Amniotic stem cell (primary cell): Measurements from ENCODE around the gene KRTAP5-2.

ENCODE experiments used
- DNase-seq: peaks from one replicate; lab custom pipeline; 2025; lab: John Stamatoyannopoulos, UW

The KRTAP5-2 gene

DNA sequence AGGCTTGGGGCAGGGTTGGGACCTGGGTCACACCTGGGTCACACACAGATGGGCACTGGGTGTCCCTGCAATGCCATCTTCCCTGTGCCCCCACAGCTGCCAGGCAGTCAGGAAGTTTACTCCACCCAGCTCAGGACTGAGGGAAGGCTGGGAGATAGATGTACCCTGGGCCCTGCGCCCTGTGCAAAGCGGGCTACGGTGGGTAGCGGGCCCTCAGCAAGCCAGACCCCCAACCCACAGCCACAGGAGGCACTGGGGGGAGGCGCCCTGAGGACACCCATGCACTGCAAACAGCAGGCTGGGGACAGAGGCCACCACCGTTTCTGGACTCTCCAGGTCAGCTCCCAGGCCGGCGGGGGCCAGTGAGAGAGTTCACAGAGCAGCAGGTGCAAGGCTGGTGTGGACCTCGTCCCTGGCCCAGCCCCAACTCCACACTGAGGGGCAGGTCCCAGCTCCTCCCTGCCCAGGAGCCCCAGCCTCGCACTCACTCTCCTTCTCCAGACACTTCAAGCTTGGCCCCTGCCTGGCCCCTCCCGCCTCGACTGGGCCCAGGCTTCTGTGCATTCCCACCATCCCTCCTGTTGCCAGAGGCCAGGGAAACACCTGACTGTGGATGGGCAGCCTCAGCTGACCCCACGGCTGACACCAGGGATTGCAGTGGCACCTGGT lies 30.9 kb downstream of the KRTAP5-2 start:
- no peak for DNase-seq

DNA sequence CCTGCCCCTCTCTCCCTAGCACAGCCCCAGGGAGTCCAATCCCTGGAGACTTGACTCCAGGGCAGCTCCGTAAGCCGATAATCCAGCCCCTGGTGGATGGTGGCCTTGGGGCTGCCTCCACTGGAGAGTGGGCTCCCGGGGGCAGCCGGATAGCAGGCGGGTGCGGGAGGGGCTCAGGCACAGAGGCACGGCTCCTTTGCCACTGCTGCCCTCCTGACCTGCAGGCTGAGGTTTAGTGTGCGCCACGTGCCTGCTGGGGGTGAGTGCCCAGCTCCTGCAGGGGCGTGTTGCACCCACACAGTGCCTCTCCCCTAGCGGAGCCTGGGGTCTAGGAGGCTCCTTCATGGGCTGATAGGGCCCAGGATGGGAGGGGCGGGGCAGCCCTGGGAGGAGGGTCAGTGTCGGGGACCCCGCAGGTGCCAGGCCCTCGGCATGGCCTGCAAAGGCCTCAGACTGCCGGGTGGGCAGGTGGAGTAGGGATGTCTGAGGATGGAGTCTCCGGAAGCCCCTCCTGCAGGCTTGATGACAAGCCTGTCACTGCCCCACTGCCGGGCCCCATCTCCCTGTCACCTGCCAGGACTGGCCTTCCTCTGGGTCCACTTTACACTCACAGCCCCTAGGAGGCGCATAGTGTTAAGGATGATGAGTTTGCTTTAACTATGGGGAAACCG lies 31.6 kb downstream of the KRTAP5-2 start:
- no peak for DNase-seq

DNA sequence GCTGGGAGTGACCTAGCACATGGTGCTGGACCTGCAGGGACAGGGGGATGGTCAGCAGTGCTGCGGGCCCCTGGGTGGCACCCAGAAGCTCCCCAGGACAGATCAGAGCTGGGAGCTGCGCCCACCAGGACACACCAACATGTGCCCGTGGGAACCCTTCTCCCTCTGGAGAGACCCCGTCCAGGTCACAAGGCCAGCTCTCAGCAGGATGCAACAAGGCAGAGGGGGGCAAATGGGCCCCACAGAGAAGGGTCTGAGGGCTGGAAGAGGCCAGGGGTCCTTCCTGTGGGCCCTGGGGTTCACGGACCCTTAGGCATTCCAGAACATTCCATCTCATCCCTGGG lies 32.2 kb downstream of the KRTAP5-2 start:
- no peak for DNase-seq

DNA sequence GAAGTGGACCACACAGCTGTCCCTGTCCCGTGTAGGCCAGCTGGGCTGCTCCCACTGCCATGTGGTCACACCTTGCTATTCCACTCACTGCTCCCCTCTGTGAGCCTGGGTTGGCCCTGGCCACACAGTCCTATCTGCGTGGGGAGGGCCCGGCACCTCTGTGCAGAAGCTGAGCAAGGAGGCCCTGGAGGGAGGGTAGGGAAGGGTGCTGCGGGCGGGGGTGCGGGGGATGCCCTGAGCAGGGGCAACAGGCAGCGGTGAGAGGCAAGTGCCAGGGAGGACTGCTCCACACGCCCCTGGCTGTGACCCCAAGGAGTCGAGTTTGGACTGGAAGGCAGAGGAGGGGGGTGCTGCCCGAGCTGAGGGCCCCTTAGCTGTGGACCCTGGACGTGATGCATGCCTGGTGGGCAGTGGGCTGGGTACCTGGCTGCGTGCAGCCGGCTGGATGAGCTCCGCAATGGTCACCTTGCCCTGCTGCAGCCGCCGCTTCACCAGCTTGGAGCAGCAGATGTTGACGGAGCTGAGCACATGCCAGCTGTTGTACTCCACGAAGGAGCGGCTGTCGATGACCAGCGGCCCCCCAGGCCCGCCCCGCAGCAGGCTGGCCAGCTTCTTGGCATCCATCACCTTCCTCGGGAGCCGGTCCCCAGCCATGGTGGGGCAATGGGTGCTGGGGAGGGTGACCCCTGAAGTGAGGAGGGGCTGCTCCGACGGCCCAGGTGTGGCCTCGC lies 32.8 kb downstream of the KRTAP5-2 start:
- no peak for DNase-seq

DNA sequence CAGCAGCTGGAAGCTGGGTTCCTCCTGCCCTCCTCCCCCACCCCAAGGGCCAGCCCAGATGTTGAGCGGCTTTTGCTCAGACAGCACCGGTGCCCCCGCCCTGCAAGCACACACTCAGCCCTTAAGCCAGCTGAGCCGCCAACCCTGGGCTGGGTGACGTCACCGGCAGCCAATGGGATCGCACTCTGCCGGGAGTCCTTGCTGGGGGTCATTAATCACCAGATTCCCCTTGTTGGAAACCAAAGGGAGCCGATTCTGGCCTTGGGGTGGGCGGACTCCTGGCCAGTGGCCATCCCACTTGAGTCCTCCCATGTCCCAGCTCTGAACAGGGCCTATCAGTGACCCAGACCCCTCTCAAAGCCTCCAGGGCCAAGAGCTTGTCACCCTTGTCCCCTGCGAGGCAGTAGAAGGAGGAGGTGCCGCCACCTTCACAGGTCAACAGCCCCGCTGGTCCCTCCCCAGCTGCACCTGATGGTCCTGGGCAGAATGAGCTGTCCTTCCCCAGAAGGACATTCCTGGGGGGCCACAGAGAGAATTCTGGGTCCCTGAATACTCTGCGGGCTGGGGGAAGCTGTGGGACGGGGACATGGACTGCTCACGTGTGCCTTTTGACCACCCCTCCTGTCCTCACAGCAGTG lies 33.4 kb downstream of the KRTAP5-2 start:
- no peak for DNase-seq

DNA sequence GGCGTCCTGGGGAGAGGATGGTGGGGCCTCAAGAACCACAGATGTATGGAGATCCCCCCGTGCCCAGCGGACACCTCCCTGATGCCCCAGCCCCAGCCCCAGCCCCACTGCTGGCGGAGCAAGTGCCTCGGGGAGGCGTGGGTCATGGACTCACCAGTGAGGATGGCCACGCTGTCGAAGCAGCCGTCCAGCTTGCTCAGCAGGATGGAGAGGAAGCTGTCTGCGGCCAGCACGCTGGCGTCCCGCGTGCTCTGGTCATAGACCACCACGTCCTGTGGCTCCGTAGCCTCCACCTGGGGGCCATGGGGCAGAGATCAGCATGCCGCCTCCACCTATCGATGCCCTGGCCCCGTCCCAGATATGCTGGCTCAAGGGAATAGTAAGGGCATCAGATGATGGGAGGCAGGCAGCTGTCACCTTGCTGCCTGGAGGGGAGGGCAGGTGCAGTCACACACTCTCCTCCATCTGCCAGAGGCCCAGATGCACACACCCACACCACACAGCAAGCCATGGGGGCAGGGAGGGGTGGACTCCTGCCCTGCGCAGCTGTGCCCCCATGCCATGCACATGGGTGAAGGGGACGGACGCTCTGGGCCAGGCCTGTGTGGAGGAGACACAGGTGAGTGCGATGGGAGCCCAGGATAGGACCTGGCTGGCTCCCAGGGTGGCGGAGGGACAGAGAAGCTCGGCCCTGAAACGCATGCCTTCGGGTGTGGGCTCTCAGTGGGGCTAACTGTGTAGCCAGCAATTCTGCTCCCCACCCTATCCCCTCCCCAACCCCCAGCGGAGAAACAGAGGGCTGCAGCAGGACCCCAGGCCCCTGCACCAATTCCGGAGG lies 34.2 kb downstream of the KRTAP5-2 start:
- no peak for DNase-seq

DNA sequence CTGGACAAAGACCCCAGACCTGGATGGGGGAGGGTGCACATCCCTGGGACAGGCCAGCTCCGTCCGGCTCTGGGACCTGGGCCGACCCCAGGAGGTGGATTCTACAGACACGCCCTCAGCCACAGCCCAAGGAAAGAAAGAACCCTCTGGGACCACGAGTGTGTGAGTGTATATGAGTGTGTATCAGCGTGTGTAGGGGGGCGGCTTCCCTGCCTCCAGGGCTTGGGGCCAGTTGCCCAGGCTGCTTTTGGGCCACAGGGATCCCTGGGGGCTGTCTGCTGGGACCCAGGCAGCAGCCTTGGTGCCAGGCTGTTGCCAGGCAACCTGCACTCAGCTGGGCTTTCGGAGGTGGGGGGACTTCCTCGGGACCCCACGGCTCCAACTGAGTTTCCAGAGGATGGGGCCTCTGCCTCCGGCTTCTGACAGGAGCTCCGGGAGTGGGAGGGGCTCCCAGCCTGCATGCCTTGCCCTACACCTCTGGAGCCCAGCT lies 34.9 kb downstream of the KRTAP5-2 start:
- DNase-seq = no peak

DNA sequence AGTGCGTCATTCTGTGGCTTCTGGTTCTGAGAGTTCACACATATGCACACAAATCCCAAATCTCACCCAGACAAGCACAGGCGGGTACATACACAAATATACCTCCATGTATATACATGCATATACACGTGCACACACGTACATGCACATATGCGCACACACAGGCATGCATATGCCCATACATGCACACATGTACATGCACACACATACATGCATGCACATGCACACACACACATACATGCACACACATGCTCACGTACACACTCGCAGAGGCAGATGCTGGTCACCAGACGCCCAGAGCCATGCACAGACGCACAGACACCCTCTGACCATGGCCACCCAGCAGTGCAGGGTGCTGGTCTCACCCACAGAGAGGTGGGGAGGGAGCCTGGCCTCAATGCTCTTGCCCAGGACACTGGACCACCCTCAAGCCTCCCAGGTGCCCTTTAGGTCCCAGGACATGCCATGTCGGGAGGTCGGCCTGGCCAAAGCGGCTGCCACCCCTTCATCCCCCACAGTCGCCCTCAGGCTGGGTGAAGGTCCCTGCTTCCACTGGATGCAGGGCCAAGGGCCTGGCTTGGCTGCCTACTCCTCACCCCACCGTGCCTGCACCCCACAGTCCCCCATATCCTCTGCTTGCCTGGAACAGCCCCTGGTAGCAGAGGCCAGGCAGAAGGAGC lies 35.5 kb downstream of the KRTAP5-2 start:
- no peak for DNase-seq

DNA sequence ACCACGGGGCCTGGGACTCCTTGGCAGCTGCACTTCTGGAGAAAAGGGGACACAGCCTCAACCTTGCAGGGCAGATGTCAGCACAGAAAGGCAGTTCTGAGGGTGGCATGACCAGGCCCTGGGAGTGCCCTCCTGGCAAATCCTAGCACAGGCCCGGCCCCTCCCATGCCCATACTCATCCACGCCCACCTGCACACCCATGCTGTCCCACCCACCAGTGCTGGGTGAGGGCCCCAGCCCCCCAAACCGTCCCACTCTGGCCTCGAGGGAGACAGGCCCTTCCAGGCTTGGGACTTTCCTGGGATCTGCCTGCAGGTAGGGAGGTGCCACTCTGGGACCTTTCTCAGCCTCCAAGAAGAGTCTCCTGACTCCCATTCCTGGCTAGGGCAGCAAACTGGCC lies 36.1 kb downstream of the KRTAP5-2 start:
- no peak for DNase-seq

DNA sequence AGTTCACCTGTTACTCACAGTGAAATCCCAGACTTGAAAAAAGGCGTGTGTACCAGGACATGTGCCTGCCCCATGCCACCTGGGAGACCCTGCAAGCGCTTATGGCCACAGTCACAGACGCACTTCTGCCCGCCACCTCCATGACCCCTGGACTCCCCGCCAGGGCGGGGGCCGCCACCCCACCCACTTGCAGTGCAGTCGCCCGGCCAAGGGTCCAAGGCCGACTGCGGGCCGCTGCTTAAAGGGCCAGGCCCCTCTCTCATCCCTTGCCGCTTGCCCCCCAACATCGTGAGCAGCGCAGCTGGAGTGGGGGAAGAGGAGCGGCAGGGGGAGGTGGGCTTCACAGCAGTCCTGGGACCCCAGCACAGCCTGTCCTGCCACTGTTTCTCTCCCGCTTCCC lies 36.8 kb downstream of the KRTAP5-2 start:
- no peak for DNase-seq

DNA sequence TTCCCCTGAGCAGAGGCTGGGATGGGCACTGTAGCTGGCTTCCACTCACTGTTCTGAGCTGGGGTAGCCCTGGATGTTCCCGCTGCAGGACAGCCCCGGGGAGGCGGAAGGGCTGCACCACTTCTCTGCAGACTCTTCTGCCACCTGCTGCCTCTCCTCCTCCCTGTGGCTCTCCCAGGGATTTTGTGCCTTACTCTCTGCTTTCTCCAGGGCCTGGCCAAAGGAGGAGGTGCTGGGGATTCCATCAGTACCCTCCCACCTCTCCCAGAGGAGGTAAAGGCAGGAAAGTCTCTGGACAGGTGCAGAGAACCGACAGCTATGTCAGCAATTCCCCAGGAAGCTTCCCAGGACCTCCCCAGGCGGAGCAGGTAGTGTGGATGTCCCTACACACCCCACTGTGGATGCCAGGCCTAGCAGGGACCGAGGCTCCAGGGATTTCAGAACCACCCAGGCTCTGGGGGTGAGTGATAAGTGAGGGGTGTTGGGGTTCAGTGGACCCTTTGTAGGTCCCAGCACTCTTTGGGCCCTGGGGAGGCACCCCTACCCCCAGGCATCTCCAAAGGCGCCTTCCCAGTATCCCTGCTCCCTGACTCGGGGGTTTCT lies 37.3 kb downstream of the KRTAP5-2 start:
- no peak for DNase-seq

DNA sequence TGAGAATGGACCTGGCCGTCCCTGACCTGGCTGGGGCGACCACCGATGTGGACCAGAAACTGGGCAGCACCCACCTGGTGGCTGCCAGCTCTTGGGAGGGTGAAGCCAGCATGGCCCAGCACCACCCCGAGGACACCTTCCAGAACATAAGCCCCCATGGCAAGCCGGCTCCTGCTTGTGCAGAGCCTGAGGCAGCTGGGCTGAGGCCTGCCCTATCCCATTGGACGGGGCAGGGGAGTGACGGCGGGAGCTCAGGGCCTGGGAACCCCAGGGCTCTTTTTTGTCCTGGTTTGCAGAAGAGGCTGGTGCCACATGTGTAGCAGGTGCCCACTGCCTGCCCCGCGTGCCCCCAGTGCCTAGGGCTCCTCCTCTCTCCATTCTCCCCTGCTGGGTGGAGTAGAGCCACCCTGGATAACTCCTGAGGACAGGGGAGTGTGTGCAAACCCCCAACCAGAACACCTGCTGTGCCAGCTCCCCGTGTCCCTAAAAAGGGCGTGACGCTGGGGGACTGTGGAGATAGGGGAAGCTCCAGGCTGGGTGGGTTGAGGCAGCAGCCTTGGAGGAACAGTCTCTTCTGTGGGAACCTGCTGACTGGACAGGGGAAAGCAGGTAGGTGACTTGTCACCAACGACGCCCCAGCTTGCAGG lies 38.0 kb downstream of the KRTAP5-2 start:
- DNase-seq = no peak

DNA sequence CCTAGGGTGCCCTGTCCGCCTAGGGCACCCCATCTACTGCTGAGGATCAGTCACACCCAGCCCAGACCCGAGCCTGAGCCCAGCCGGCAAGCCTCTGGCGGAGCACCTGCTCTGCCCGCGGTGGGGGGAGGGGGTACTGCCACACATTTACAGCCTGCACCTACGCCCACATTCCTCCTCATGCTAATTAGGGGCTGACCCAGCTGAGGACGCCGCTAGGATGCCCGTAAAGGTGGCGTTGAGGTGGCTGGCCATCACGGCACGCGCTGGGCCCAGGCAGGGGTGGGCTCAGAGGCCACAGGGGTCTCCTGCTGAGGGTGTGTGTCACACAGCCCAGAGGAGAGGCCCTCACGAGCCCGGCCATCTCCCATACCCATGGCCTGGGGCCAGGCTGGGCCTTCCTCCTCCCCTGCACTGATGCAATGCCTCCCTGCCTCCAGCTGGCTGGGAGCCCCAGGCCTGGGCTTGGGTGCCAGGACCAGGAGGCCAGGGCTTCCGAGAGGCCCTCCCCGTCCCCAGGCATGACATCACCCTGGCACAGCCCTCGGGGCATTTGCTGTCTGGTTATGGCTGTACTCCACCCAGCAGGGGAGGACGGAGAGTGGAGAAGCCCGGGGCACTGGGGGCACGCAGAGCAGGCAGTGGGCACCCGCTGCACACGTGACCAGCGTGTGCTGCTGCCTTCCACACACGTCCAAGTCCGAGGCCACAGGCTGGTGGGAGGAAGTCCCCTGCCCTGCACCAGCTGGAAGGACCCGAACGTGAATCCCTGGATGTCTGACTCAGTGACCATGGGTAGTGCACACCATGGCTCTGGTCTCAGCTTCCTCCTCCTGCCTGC lies 38.8 kb downstream of the KRTAP5-2 start:
- no peak for DNase-seq

DNA sequence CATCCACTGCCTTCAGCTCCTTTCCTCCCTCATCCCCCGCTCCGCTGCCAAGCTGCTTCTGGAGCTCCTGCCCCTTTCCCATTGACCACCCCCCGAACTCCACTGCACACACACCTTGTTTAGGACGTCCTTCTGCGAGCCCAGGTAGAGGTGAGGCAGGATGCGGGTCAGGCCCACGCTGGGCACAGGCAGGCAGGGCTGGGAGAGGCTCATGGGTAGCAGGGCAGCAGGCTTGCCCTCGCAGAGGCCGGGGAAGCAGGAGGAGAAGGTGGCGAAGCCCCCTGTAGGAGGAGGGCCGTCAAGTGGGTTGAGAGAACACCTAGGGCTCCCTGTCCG lies 39.4 kb downstream of the KRTAP5-2 start:
- no peak for DNase-seq

DNA sequence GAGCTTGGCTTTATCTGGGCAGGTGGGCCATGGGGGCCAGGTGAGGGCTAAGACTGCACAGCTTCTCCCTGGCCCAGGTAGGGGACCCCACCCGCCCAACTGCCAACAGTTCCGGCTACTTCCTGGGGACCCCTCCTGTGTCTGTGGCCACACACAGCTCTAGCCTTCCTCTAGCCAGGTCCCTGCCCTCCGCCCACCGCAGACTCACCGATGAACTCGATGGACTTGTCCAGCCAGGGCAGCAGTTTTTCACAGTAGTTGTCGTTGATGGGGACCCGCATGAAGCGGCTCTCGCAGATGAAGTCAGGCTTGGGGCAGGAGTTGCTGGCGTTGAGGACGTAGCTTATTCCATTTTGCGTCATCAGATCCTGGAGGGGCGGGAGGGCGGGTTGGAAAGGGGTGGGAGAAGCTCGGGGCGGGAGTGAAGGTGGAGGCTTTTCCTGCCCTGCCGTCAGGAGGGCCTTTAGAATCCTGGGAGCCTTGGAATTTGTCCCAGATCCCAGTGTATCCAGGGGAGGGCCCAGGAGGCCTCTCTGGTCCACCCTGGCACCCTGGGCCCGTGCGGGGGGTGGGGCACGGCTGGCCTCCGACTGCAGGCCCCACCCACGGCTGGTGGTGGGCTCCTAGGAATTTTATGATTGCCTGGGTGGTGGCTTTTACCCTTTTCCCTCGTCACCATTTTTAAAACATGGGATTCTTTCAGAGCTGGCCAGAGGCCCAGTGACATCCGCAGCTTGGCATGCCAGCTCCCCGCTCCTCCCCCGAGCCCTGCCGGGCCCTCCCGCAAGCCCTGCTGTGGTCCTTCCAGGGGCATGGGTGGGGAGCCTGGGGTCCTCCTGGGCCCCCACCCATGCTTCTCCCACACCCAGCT lies 40.0 kb downstream of the KRTAP5-2 start:
- DNase-seq = peak; percentile 37

DNA sequence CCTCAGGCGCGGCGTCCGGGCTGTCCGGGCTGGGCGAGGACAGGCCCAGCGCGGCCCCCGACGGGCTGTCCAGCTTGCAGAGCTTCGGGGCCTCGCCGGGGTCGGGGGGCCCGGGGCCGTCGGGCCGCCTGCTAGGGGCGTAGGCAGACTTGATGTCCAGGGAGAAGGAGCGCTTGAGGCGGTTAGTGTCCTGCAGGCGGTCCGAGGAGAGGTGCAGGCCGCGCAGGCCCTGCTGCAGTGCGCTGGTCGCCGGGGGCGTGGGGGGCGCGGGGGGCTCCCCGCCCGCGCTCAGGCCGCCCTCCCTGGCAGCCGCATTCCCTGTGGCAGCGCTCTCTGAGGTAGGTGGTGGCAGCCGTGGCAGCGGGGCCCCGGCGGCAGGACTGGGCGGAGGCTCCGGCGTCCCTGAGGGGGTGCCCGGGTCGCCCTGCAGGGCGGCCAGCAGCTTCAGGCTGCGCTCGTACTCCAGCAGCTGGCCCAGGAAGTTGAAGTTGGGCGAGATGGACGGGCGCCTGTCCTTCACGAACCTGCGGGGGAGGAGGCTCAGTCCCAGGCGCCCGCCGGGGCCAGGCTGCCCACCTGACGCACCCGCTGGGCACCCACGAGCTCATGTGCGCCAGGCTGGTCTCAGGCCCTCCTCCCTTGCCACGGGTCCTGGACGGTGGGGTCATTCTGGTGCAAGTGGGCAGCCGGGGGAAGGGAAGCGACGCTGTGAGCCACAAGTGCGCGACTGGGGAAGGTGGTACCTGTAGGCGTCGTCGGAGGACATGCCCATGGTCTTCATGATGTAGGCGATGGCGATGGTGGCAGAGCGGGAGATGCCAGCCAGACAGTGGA lies 40.8 kb downstream of the KRTAP5-2 start:
- DNase-seq = no peak

DNA sequence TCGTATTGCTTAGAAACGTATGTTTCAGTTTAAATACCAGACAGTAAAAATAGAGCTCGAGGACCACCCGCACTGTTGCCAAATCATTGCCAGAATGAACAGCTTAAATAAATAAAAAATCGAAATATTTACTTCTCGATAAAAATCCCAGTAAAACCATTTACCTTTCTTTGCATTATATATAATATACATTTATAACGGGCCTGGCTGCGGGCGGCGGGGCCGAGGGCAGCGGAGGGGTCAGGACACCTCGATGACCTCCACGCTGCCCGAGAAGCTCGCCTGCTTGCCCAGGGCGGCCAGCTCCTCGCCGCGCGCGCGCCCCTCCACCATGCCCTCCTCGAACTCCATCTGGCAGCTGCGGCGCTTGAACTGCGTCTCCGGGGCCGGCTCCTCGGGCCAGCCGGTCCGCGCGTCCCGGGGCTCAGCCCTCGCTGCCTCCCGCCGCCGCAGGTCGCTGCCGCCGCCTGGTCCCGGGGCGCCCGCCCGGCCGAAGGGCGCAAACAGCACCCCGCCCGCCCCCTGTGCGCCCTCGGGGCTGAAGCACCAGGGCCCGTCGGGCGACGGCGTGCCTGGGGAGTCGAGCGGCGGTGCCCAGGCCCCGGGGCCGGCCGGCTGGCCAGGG lies 41.7 kb downstream of the KRTAP5-2 start:
- no peak for DNase-seq
